NT2/D1 (cell line): Measurements from ENCODE around the gene TNFRSF14.
"Not testable (repeated sequence)": the region's sequence is repeated elsewhere in the genome, so short reads cannot be mapped to it uniquely, and the experiment has no call there.

Experiments
- DNase-seq: peaks from one replicate; pipeline ENCODE4 v3.0.0-alpha.2; 2011; ENCODE audit warnings: low read depth, low spot score
- H3K27me3 ChIP-seq: 2 replicates; pipeline ENCODE4 v1.6.0; 2011; ENCODE audit warnings: mild to moderate bottlenecking; ENCODE audit not compliant: insufficient read length, insufficient read depth
- H3K36me3 ChIP-seq: 2 replicates; pipeline ENCODE4 v1.6.1; 2011; ENCODE audit warnings: mild to moderate bottlenecking, low read length, mixed read lengths; ENCODE audit not compliant: insufficient read depth, insufficient read length
- H3K4me1 ChIP-seq: 2 replicates; pipeline ENCODE4 v1.5.1; 2011; ENCODE audit not compliant: insufficient read depth, insufficient read length
- H3K4me3 ChIP-seq: 2 replicates; pipeline ENCODE4 v1.5.1; 2011; ENCODE audit warnings: low read depth; ENCODE audit not compliant: insufficient read length
- H3K9ac ChIP-seq: 2 replicates; pipeline ENCODE4 v1.6.0; 2011; ENCODE audit warnings: low read depth; ENCODE audit not compliant: insufficient read length
- H3K9me3 ChIP-seq: 2 replicates; pipeline ENCODE4 v1.5.1; 2011; ENCODE audit warnings: mild to moderate bottlenecking, low read length; ENCODE audit not compliant: insufficient read depth
- SUZ12 ChIP-seq: IDR thresholded peaks from 2 replicates; pipeline ENCODE4 v1.6.1; 2011; ENCODE audit not compliant: insufficient read length, insufficient read depth; ENCODE audit errors: extremely low read depth
- YY1 ChIP-seq: IDR thresholded peaks from 2 replicates; pipeline ENCODE4 v1.6.1; 2011; ENCODE audit not compliant: insufficient read length, insufficient read depth
- ZNF274 ChIP-seq: IDR thresholded peaks from 2 replicates; pipeline ENCODE4 v1.6.1; 2011; ENCODE audit warnings: mild to moderate bottlenecking, low read depth, low read length

Gene TNFRSF14

DNA sequence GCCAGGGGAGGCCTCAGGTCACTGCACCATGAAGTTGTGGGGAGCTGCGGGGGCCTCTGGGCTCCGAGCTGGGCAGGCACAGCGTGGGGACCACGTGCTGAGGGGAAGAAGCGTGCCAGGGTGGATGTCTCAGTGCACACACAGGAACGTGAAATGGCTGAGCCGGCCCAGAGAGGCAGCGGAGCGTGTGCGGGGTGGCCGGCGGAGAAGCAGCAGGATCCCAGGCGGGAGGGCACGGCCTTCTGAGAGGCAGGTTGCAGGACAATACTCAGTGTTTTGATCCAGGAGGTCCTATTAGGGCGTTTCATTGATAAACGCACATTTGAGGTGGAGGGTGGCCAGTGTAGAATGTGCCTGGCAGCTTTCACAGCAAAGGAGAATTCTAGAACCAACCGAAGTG, 12.9 kb downstream of the TNFRSF14 start:
- Histone ChIP-seq H3K9ac (no peak overlapping the region), H3K27me3 (no peaks in the 10 kb centered on the region), H3K4me1 (peaks cover 13% of the 10 kb centered on the region), H3K9me3 (peaks cover 12% of the 10 kb centered on the region; the same call in 1 of the 2 replicates), H3K36me3 (no peaks in the 10 kb centered on the region), H3K4me3 (no peak overlapping the region)
- no peak for TF ChIP-seq YY1
- no peak for TF ChIP-seq ZNF274
- no peak for TF ChIP-seq SUZ12
- no peak for DNase-seq

DNA sequence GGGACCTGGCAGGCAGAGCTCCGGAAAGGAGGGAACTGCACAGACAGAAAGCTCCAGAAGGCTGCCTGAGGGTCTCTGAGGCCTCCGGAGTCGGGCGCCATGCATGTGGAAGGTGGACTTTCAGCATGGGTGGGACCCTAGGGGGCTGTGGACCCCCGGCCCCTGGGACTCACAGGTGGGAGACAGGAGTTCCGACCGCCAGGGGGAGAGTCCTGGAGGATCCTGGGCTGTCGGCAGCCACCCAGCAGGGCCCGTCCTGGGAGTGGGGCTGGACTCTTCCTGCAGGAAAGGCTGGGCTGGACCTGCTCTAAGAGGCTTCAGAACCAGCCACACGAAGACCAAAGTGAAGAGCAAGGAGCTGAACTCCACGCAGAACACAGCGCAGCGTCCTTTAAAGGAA, 13.5 kb downstream of the TNFRSF14 start:
- H3K4me3 ChIP-seq, DNase-seq, H3K9ac ChIP-seq, H3K27me3 ChIP-seq, H3K36me3 ChIP-seq: not testable (repeated sequence)
- Histone ChIP-seq H3K9me3 (peaks cover 12% of the 10 kb centered on the region; the same call in 1 of the 2 replicates), H3K4me1 (peaks cover 13% of the 10 kb centered on the region)

DNA sequence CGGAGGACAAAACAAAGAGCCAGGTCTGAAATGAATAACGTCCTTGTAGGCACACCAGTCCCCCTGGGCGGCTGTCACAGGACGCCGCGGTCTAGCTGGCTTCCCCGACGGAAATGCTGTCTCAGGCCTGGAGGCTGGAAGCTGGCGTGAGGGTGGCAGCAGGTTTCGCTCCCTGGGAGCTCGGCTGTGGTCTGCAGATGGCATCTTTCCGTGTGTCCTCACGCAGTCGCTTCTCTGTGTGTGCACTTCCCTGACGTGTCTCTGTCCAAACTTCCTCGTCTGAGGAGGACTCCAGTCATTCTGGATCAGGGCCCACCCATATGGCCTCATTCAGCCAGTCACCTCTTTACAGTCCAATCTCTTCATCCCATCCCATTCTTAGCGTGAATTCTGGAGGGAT, 14.2 kb downstream of the TNFRSF14 start:
- H3K9ac ChIP-seq = no peak overlapping the region
- TF ChIP-seq ZNF274 (no peak), YY1 (no peak), SUZ12 (no peak)
- no peaks in the 10 kb centered on the region for H3K27me3 ChIP-seq
- no peaks in the 10 kb centered on the region for H3K36me3 ChIP-seq
- peaks cover 9% of the 10 kb centered on the region for H3K4me1 ChIP-seq
- H3K4me3 ChIP-seq = no peak overlapping the region
- no peak for DNase-seq
- peaks cover 12% of the 10 kb centered on the region; the same call in 1 of the 2 replicates for H3K9me3 ChIP-seq

DNA sequence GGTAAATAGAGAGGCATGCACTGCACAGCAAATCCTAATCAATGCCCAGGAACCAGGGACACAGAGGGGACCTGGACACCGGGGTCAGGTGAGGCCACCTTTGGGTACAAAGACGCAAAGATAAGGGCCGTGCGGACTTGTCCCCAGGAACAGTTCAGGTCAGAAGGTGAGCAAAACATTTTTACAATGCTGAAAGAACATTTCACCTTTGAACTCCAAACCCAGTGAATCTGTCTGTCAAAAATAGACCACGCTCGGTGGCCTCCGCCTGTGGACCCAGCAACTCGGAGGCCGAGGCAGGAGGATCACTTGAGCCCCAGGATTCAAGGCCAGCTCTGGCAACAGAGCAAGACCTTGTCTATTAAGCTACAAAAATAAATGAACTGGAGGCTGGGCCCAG, 15.2 kb downstream of the TNFRSF14 start:
- H3K36me3 ChIP-seq = no peaks in the 10 kb centered on the region
- peaks cover 9% of the 10 kb centered on the region for H3K4me1 ChIP-seq
- H3K4me3 ChIP-seq = no peak overlapping the region
- H3K9ac ChIP-seq = no peak overlapping the region
- TF ChIP-seq YY1 (no peak), ZNF274 (no peak), SUZ12 (no peak)
- no peak for DNase-seq
- peaks cover 12% of the 10 kb centered on the region; the same call in 1 of the 2 replicates for H3K9me3 ChIP-seq
- H3K27me3 ChIP-seq = no peaks in the 10 kb centered on the region

DNA sequence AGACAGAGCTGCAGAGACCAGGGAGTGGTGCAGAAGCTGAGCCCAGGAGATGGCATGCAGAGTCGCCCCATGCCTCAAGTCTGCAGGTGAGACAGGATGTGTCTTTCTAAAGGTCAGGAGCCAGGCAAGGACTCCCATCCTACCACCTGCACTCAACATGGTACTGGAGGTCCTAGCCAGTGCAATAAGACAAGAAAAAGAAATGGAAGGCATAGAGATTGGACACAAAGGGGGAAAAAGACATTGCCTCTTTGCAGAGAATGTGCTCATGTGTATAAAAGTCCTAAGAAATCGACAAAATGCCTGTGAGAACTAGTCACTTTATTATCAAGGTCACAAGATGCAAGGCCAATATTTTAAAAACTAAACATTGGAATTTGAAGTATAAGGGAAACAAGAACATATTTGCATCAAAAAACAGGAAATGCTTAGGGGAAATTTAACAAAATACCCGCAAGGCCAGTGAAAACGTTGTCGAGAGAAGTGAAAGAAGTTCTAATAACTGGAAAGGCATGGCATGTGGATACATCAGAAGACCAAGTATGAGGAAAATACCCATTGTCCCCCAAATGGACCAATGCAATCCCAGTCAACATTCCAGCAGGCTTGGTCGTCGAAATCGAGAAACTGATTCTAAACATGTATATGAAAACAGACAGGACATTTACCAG, 17.2 kb downstream of the TNFRSF14 start:
- H3K9ac ChIP-seq = no peak overlapping the region
- H3K4me1 ChIP-seq = peaks cover 3% of the 10 kb centered on the region
- no peak for DNase-seq
- no peak overlapping the region for H3K4me3 ChIP-seq
- TF ChIP-seq ZNF274 = no peak
- no peak for TF ChIP-seq YY1
- no peak for TF ChIP-seq SUZ12
- peaks cover 12% of the 10 kb centered on the region; the same call in 1 of the 2 replicates for H3K9me3 ChIP-seq
- H3K36me3 ChIP-seq = no peaks in the 10 kb centered on the region
- H3K27me3 ChIP-seq = no peaks in the 10 kb centered on the region

DNA sequence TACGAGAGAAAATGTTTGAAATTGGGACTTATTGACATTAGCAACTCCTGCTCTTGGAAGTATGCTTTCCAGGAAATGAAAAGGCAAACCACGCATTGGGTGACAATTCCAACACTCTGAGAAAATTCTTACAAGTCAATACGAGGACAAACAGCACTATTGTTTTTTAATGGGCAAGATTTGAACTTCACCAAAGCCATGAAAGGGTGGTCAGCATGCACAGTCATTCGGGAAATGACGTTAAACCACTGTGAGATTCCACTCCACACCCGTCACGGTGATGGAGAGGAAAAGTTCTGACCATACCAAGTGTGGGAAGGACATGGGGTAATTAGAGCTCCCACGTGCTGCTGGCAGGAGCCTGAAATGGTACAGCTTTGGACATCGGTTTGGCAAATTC, 18.2 kb downstream of the TNFRSF14 start:
- no peak for TF ChIP-seq ZNF274
- TF ChIP-seq SUZ12 = no peak
- TF ChIP-seq YY1 = no peak
- no peaks in the 10 kb centered on the region for H3K36me3 ChIP-seq
- no peaks in the 10 kb centered on the region for H3K27me3 ChIP-seq
- DNase-seq = no peak
- peaks cover 12% of the 10 kb centered on the region; the same call in 1 of the 2 replicates for H3K9me3 ChIP-seq
- H3K4me1 ChIP-seq = peaks cover 3% of the 10 kb centered on the region
- no peak overlapping the region for H3K4me3 ChIP-seq
- H3K9ac ChIP-seq = no peak overlapping the region

DNA sequence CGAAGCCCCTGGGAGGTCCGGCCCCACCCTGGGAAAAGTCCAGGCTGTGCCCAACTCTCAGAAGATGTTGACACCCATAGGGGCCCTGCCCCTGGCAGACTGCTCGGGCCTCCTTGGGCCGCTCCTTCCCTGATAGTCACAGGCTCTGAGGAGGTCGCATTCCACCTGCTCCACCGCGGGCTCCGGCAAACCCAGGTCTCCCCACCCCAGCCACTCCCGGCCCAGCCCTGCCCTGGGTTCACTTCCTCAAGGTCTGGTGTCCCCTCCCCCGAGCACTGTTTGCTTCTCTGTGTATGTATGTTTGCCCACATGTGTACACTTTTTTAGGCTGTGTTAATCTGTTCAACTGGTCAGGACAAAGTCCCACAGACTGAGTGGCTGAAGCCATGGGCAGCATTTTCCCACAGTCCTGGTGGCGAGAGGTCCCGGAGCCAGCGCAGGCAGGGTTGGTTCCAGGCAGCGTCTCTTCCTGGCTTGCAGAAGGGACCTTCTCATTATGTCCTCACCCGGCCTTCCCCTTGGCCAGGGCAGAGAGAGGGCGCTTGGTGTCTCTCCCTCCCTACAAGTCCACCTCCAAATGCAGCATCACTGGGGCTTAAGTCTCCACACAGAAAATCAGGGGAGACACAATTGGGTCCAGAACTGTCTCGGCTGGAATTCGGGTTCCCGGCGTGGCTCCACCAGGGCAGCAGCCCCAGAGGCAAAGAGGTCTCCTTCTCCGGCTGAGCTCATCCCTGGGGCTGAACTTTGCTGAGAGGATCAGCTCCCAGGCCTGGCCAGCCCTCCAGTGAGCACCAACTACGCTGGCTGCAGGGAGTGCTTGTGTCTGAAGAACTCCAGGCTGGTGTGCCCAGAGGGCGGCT, 19.9 kb downstream of the TNFRSF14 start:
- H3K36me3 ChIP-seq = no peaks in the 10 kb centered on the region
- no peaks in the 10 kb centered on the region for H3K27me3 ChIP-seq
- no peak for TF ChIP-seq YY1
- no peak for TF ChIP-seq SUZ12
- no peak for TF ChIP-seq ZNF274
- no peak for DNase-seq
- H3K9ac ChIP-seq = no peak overlapping the region
- H3K4me1 ChIP-seq = no peaks in the 10 kb centered on the region
- H3K4me3 ChIP-seq = no peak overlapping the region
- H3K9me3 ChIP-seq = peaks cover 12% of the 10 kb centered on the region; the same call in 1 of the 2 replicates

DNA sequence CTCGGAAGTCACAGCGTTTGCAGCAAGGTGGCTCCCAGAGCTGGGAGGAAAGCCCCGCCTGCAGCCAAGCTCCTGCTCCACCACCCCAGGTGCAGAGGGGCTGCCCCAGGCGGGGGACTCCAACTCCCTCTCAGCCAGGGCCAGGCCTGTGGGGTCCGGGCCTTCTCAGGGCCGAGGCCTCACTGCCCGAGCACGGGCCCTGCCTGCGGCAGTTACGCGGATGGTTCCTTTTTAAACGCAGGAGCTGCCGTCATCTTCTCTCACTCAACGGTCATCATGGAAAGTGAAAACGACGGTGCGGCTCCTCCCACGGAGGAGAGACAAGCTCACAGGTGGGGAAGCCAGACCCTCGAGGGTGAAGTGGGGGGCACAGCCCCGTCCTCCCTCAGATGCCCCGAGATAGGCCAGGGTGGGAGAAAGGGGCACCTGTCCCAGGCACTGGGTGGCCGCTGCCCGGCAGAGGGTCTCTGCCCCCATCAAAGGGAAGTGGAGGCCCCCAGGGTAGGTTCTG, 21.4 kb downstream of the TNFRSF14 start:
- not testable (repeated sequence) for H3K36me3 ChIP-seq, H3K4me3 ChIP-seq, H3K9ac ChIP-seq, H3K4me1 ChIP-seq, H3K27me3 ChIP-seq, DNase-seq, H3K9me3 ChIP-seq
